GM12865 (cell line): ENCODE data around the gene PCDH18.
A peak's percentile ranks its signal among the peaks of the same experiment; 100 is the strongest.

Experiments
- DNase-seq: peaks from one replicate; pipeline ENCODE4 v3.0.0; 2010; ENCODE audit warnings: low read depth
- H3K4me3 ChIP-seq: 2 replicates; pipeline ENCODE4 v1.5.1; 2011; ENCODE audit warnings: mild to moderate bottlenecking, low read depth, low read length, control low read depth
- TF ChIP-seq, protein P1 (sequence below): IDR thresholded peaks from 2 replicates; pipeline ENCODE4 v1.5.1; 2011; ENCODE audit warnings: low read length, control low read depth, low read depth, inconsistent platforms; ENCODE audit not compliant: insufficient read depth; ENCODE audit errors: missing control alignments

PCDH18 gene, protein sequence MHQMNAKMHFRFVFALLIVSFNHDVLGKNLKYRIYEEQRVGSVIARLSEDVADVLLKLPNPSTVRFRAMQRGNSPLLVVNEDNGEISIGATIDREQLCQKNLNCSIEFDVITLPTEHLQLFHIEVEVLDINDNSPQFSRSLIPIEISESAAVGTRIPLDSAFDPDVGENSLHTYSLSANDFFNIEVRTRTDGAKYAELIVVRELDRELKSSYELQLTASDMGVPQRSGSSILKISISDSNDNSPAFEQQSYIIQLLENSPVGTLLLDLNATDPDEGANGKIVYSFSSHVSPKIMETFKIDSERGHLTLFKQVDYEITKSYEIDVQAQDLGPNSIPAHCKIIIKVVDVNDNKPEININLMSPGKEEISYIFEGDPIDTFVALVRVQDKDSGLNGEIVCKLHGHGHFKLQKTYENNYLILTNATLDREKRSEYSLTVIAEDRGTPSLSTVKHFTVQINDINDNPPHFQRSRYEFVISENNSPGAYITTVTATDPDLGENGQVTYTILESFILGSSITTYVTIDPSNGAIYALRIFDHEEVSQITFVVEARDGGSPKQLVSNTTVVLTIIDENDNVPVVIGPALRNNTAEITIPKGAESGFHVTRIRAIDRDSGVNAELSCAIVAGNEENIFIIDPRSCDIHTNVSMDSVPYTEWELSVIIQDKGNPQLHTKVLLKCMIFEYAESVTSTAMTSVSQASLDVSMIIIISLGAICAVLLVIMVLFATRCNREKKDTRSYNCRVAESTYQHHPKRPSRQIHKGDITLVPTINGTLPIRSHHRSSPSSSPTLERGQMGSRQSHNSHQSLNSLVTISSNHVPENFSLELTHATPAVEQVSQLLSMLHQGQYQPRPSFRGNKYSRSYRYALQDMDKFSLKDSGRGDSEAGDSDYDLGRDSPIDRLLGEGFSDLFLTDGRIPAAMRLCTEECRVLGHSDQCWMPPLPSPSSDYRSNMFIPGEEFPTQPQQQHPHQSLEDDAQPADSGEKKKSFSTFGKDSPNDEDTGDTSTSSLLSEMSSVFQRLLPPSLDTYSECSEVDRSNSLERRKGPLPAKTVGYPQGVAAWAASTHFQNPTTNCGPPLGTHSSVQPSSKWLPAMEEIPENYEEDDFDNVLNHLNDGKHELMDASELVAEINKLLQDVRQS

DNA sequence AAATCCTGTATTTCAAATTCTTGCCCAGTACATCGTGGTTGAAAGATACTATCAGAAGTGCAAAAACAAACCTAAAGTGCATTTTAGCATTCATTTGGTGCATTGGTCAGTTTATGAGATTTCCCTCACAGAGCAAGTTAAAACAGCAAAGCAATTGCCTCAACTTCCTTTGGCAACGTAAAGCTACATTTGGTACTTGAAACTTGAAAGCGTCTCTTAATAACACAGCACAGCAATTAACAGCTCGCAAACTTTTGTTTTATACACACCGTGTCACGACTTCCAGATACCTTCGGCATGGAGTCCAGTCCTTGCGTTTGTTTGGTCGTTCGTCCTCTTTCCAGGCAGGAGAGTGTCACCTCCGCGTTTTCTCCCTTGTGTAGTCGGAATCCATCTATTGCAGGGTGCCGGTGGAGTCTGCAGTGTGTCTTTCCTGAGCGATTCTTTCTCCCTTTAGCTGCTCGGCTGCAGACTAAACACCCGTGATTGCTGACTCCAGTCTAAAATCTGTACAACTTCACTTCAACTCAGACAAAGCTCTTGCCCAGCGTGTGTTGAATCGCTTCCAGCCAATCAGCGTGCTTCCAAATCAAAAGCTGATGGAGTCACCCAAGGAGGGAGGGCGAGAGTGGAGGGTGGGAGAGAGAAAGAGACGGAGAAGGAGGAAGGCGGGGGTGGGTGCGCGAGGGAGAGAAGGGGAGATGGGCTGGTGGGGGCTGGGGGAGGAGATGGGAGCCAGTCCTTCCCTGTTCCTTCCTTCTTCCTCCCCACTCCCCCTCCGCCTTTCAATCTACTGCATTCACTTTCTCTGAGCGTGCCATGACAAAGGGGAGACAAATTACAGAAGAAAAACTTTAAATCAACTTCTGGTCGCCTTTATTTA lies at the start of gene PCDH18:
Gene PCDH18 (minus strand): TSS at position 509 of the 883 bp plus-strand sequence. CDS start 406 bp downstream, at position 103.
- TF ChIP-seq, protein P1, sequence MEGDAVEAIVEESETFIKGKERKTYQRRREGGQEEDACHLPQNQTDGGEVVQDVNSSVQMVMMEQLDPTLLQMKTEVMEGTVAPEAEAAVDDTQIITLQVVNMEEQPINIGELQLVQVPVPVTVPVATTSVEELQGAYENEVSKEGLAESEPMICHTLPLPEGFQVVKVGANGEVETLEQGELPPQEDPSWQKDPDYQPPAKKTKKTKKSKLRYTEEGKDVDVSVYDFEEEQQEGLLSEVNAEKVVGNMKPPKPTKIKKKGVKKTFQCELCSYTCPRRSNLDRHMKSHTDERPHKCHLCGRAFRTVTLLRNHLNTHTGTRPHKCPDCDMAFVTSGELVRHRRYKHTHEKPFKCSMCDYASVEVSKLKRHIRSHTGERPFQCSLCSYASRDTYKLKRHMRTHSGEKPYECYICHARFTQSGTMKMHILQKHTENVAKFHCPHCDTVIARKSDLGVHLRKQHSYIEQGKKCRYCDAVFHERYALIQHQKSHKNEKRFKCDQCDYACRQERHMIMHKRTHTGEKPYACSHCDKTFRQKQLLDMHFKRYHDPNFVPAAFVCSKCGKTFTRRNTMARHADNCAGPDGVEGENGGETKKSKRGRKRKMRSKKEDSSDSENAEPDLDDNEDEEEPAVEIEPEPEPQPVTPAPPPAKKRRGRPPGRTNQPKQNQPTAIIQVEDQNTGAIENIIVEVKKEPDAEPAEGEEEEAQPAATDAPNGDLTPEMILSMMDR, result no peak
- peak within 1 kb of the TSS; percentile 63 for H3K4me3 ChIP-seq
- peak; percentile 71 for DNase-seq

DNA sequence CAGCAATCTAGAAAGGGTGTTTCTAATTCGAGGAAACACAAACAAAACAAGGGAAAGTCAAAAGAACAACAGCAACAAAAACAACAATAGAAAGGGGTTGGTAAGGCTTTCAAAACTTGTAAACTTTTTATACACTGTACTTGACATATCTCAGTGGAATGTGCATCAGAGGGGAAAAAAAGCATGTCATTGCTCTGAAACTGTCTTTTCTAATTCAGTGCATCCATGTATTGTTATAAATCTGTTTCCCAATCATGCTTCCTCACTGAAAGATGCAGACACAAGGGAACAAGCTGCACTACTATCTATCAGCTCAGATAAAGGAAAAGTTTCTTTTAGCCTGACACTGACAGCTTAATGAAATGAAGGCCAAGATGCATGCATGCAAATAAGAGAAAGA lies 44.2 kb upstream of the PCDH18 start:
- no peak overlapping the region for H3K4me3 ChIP-seq
- no peak for DNase-seq
- TF ChIP-seq, protein P1, result no peak

DNA sequence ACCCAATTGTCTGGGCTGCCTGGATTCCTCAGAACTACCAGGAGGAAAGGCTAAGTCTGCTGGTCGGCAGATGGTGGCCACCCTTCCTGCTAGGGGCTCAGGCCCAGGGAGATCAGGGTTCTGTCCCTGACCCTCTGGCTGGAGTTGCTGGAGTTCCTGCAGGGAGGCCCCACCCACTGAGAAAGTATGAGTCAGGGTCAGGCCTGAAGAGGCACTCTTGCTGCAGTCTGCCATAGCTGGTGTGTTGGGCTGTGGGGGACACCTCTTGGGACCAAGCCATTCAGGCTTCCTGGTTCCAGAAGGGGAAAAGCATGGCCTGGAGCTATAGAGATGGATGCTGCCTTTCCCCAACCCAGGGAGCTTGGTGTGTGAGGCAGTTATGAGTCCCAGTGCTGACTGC lies 40.4 kb upstream of the PCDH18 start:
- no peak overlapping the region for H3K4me3 ChIP-seq
- peak; percentile 38 for DNase-seq
- TF ChIP-seq, protein P1, result no peak

DNA sequence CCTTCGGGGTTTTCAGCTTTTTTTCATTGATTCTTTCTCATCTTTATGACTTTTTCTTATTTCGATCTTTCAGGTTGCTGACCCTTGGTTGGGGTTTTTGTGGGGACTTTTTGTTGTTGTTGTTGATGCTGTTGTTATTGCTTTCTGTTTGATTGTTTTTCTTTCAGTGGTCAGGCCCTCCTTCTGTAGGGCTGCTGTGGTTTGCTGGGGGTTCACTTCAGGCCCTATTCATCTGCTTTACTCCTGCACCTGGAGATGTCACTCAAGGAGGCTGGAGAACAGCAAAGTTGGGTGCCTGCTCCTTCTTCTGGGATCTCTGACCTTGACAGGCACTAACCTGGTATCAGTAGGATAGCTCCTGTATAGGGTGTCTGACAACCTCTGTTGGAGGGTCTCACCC lies 39.9 kb upstream of the PCDH18 start:
- H3K4me3 ChIP-seq, result no peak overlapping the region
- DNase-seq, result peak; percentile 71
- TF ChIP-seq, protein P1, result no peak

DNA sequence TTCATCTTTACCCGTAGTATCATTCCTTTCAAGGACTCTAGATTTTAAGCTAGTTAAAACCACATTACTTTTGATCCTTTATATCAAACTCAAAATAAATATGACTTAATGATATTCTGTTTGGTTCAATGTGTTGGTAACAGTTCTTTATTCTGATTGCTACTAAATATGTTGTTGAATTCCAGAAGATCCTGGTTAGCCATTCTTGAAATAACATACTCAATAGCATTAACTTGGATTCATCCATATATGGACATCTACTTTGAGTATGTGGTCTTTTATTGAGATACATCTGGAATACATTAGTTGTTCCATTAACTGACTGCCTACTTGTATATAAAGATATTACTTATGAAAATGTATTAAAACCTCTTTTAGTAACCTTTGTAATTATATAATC lies 27.5 kb upstream of the PCDH18 start:
- TF ChIP-seq, protein P1, result no peak
- no peak overlapping the region for H3K4me3 ChIP-seq
- DNase-seq, result no peak

DNA sequence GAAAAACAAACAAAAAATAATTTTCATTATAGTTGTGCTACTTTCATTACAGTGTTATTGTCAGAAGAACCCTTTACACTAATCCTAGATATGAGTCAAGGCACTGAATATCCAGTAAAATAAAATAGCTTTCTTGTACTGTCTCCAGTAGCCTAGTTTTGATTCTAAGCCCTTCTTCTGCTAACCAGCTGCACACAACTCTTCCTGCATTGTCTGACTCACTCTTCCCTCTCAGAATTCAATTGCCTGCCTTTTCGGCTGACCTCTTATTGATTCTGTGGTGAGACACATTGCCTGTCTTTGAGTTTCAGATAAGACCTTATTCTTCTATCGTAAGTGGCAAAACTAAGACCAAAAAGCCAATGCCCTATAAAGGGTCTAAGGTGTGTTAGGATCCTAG lies 26.7 kb upstream of the PCDH18 start:
- DNase-seq, result peak; percentile 21
- H3K4me3 ChIP-seq, result no peak overlapping the region

More for the DNA sequence above, 26.7 kb upstream of the PCDH18 start:
- TF ChIP-seq, protein P1, result no peak
